Mesenchymal stem cell (in vitro differentiated cells and primary cell): ENCODE measurements around the gene PRR13.

Source experiments
- DNase-seq: peaks from one replicate; pipeline ENCODE4 v3.0.0-alpha.2; 2013
- H2AFZ ChIP-seq: one replicate; pipeline ENCODE4 v1.6.1; 2013; ENCODE audit warnings: low read depth, mild to moderate bottlenecking, control low read depth, inconsistent platforms, low read length, moderate library complexity
- H2AK5ac ChIP-seq: 2 replicates; pipeline ENCODE4 v1.6.1; 2013; ENCODE audit warnings: low read length, moderate library complexity, mild to moderate bottlenecking, inconsistent platforms; ENCODE audit not compliant: severe bottlenecking
- H2BK120ac ChIP-seq: one replicate; pipeline ENCODE4 v1.6.1; 2013; ENCODE audit warnings: low read depth, mild to moderate bottlenecking, inconsistent platforms, low read length, moderate library complexity
- H2BK12ac ChIP-seq, 2 experiments: one replicate each; pipeline ENCODE4 v1.6.1; 2013; ENCODE audit warnings: inconsistent platforms in 2 of 2, low read length in 2 of 2, mild to moderate bottlenecking in 2 of 2, moderate library complexity in 2 of 2, control low read depth in 1 of 2
- H2BK15ac ChIP-seq: one replicate; pipeline ENCODE4 v1.6.1; 2013; ENCODE audit warnings: mild to moderate bottlenecking, low read depth, inconsistent platforms; ENCODE audit not compliant: poor library complexity, severe bottlenecking
- H2BK5ac ChIP-seq: 2 replicates; pipeline ENCODE4 v1.6.1; 2013; ENCODE audit warnings: low read depth, mild to moderate bottlenecking, low read length, control low read depth, inconsistent platforms; ENCODE audit not compliant: poor library complexity, severe bottlenecking
- H3K14ac ChIP-seq, 2 experiments: one replicate each; pipeline ENCODE4 v1.6.1; 2013; ENCODE audit warnings: inconsistent platforms in 2 of 2, low read length in 2 of 2, control low read depth in 1 of 2, mild to moderate bottlenecking in 1 of 2, moderate library complexity in 1 of 2
- H3K18ac ChIP-seq, 2 experiments: one replicate each; pipeline ENCODE4 v1.6.1; 2013; ENCODE audit warnings: inconsistent platforms in 2 of 2, low read length in 2 of 2, control low read depth in 1 of 2, low read depth in 1 of 2, mild to moderate bottlenecking in 1 of 2
- H3K23ac ChIP-seq, 2 experiments: one replicate each; pipeline ENCODE4 v1.6.1; 2013; ENCODE audit warnings: inconsistent platforms in 2 of 2, low read length in 2 of 2, mild to moderate bottlenecking in 2 of 2, moderate library complexity in 2 of 2, control low read depth in 1 of 2
- H3K27ac ChIP-seq: 2 replicates; pipeline ENCODE4 v1.5.1; 2013; ENCODE audit warnings: mild to moderate bottlenecking, moderate library complexity, low read length, control low read depth, inconsistent platforms; ENCODE audit not compliant: poor library complexity, severe bottlenecking
- H3K27me3 ChIP-seq, 2 experiments: 2 replicates each; pipeline versions ENCODE4 v1.6.1 to v1.7.0; 2013; ENCODE audit warnings: low read length in 2 of 2, mild to moderate bottlenecking in 2 of 2, moderate library complexity in 2 of 2, control low read depth in 1 of 2, inconsistent platforms in 1 of 2; ENCODE audit not compliant: control insufficient read depth in 1 of 2, insufficient read depth in 1 of 2
- H3K36me3 ChIP-seq, 2 experiments: 2 replicates each; pipeline versions ENCODE4 v1.6.1 to v1.7.0; 2013; ENCODE audit warnings: low read length in 2 of 2, control low read depth in 1 of 2, inconsistent platforms in 1 of 2, low read depth in 1 of 2, mild to moderate bottlenecking in 1 of 2; ENCODE audit not compliant: insufficient read depth in 2 of 2, control insufficient read depth in 1 of 2
- H3K4ac ChIP-seq, 2 experiments: one replicate each; pipeline ENCODE4 v1.6.1; 2013; ENCODE audit warnings: inconsistent platforms in 2 of 2, low read length in 2 of 2, mild to moderate bottlenecking in 2 of 2, moderate library complexity in 2 of 2, control low read depth in 1 of 2, low read depth in 1 of 2
- H3K4me1 ChIP-seq: 2 replicates; pipeline ENCODE4 v1.6.1; 2013; ENCODE audit warnings: low read depth, low read length, control low read depth; ENCODE audit not compliant: control insufficient read depth, insufficient read depth
- H3K4me2 ChIP-seq: 2 replicates; pipeline ENCODE4 v1.6.1; 2013; ENCODE audit warnings: low read length, mild to moderate bottlenecking, inconsistent platforms; ENCODE audit not compliant: poor library complexity, severe bottlenecking
- H3K4me3 ChIP-seq, 2 experiments: 2 replicates each; pipeline versions ENCODE4 v1.5.1 to v1.7.0; 2013; ENCODE audit warnings: low read length in 2 of 2, mild to moderate bottlenecking in 2 of 2, control low read depth in 1 of 2, low read depth in 1 of 2; ENCODE audit not compliant: insufficient read depth in 1 of 2
- H3K79me1 ChIP-seq: replicated peaks from 2 replicates; pipeline ENCODE4 v1.6.1; 2013; ENCODE audit warnings: mild to moderate bottlenecking, control low read depth, low read length, inconsistent platforms; ENCODE audit not compliant: poor library complexity, severe bottlenecking
- H3K9ac ChIP-seq: 2 replicates; pipeline ENCODE4 v1.7.0; 2013; ENCODE audit warnings: mild to moderate bottlenecking, low read length, moderate library complexity
- H3K9me3 ChIP-seq: 2 replicates; pipeline ENCODE4 v1.7.0; 2013; ENCODE audit warnings: mild to moderate bottlenecking, low read length; ENCODE audit not compliant: control insufficient read depth
- H4K8ac ChIP-seq: one replicate; pipeline ENCODE4 v1.6.1; 2013; ENCODE audit warnings: inconsistent platforms, mild to moderate bottlenecking, low read length, moderate library complexity
- H4K91ac ChIP-seq: one replicate; pipeline ENCODE4 v1.6.1; 2013; ENCODE audit warnings: mild to moderate bottlenecking, low read length, inconsistent platforms
- WGBS: methylation state at CpG from one replicate; pipeline ENCODE4 v1.1.7; 2013; ENCODE audit warnings: mixed read lengths; 5-methylcytosine and 5-hydroxymethylcytosine counted together

The PRR13 gene

GRCh38 chr12:53454707-53455106 lies 13.2 kb downstream of the PRR13 start:
- Histone ChIP-seq H3K9me3 (no peaks in the 10 kb centered on the region), H3K4me2 (no peak overlapping the region), H3K79me1 (no peaks in the 10 kb centered on the region), H3K4me3 (peak overlapping the region in 1 of 2 experiments; percentile 95), H2AK5ac (no peak overlapping the region), H2BK120ac (no peak overlapping the region), H3K18ac (no peak overlapping the region), H4K8ac (no peak overlapping the region), H3K9ac (peak overlapping the region; percentile 99), H2BK15ac (no peak overlapping the region), H3K23ac (no peak overlapping the region), H4K91ac (no peak overlapping the region), H3K27me3 (no peaks in the 10 kb centered on the region), H3K4ac (no peak overlapping the region), H2AFZ (no peak overlapping the region), H3K36me3 (peaks cover 32 to 61% of the 10 kb centered on the region in 2 experiments), H2BK5ac (no peak overlapping the region), H2BK12ac (no peak overlapping the region), H3K4me1 (peaks cover 7% of the 10 kb centered on the region), H3K14ac (no peak overlapping the region), H3K27ac (no peak overlapping the region)
- no peak for DNase-seq
- 98% methylated on average over 3 of the region's 3 CpGs for WGBS

- no peak overlapping the region for H2BK15ac ChIP-seq
- no peak overlapping the region for H2BK5ac ChIP-seq
Observed at GRCh38 chr12:53456654-53457366, 15.3 kb downstream of the PRR13 start.

GRCh38 chr12:53459097-53459496 lies 17.6 kb downstream of the PRR13 start:
- Histone ChIP-seq H3K27me3 (no peaks in the 10 kb centered on the region), H2BK5ac (no peak overlapping the region), H3K9ac (peak overlapping the region; percentile 53), H3K36me3 (peaks cover 56 to 100% of the 10 kb centered on the region in 2 experiments), H3K23ac (no peak overlapping the region), H3K14ac (no peak overlapping the region), H2AK5ac (no peak overlapping the region), H3K4me2 (no peak overlapping the region), H2BK15ac (no peak overlapping the region), H3K79me1 (peaks cover 2% of the 10 kb centered on the region), H2AFZ (no peak overlapping the region), H4K8ac (no peak overlapping the region), H3K9me3 (no peaks in the 10 kb centered on the region), H3K4me3 (no peak overlapping the region), H3K27ac (no peak overlapping the region), H2BK120ac (no peak overlapping the region), H3K4ac (no peak overlapping the region), H3K18ac (no peak overlapping the region), H2BK12ac (no peak overlapping the region), H3K4me1 (peaks cover 6% of the 10 kb centered on the region), H4K91ac (no peak overlapping the region)
- 94% methylated on average over 3 of the region's 4 CpGs for WGBS
- no peak for DNase-seq

More at GRCh38 chr12:53456654-53457366, 15.3 kb downstream of the PRR13 start:
- no peak for DNase-seq
- Histone ChIP-seq H3K36me3 (peaks cover 48 to 83% of the 10 kb centered on the region in 2 experiments), H2BK12ac (no peak overlapping the region), H3K4ac (no peak overlapping the region), H3K4me3 (no peak overlapping the region), H3K9me3 (no peaks in the 10 kb centered on the region), H2AFZ (no peak overlapping the region), H3K9ac (peak overlapping the region; percentile 8), H3K27me3 (no peaks in the 10 kb centered on the region), H3K23ac (no peak overlapping the region), H2BK120ac (no peak overlapping the region), H3K14ac (no peak overlapping the region), H3K4me1 (peaks cover 6% of the 10 kb centered on the region), H3K27ac (no peak overlapping the region), H3K4me2 (no peak overlapping the region), H4K8ac (no peak overlapping the region), H2AK5ac (no peak overlapping the region), H3K79me1 (no peaks in the 10 kb centered on the region), H4K91ac (no peak overlapping the region), H3K18ac (no peak overlapping the region)
- 81% methylated on average over 5 of the region's 6 CpGs for WGBS

GRCh38 chr12:53461059-53461458 lies 19.5 kb downstream of the PRR13 start:
- no peak overlapping the region for H2BK120ac ChIP-seq

More at GRCh38 chr12:53461059-53461458, 19.5 kb downstream of the PRR13 start:
- Histone ChIP-seq H3K27ac (no peak overlapping the region), H3K4me2 (no peak overlapping the region), H4K91ac (no peak overlapping the region), H3K4me3 (no peak overlapping the region), H3K4me1 (peaks cover 5% of the 10 kb centered on the region), H2AK5ac (no peak overlapping the region), H3K27me3 (no peaks in the 10 kb centered on the region), H2AFZ (no peak overlapping the region), H4K8ac (no peak overlapping the region), H3K18ac (no peak overlapping the region), H3K9ac (peak overlapping the region; percentile 54), H3K9me3 (no peaks in the 10 kb centered on the region), H3K23ac (no peak overlapping the region), H2BK12ac (no peak overlapping the region), H3K36me3 (peaks cover 58 to 99% of the 10 kb centered on the region in 2 experiments), H3K14ac (no peak overlapping the region), H3K79me1 (peaks cover 2% of the 10 kb centered on the region), H2BK15ac (no peak overlapping the region), H2BK5ac (no peak overlapping the region), H3K4ac (no peak overlapping the region)
- DNase-seq: no peak
- WGBS: 90% methylated on average over 3 of the region's 3 CpGs
